Tibial artery (tissue), 4 donors: ENCODE data around the gene TTC17.
"Not testable (repeated sequence)": the region's sequence is repeated elsewhere in the genome, so short reads cannot be mapped to it uniquely, and the experiment has no call there.

Source experiments
- DNase-seq, 2 donors: peaks; one replicate each; pipeline ENCODE4 v3.0.0-alpha.2; 2019
- H3K27ac ChIP-seq, 2 donors: fragments of 200-600 bp; sonication (generic) in 1 of 2; 1 replicate in 1 of 2; 2 replicates in 1 of 2; pipeline ENCODE4 v1.5.1; 2018 to 2019; ENCODE audit warnings: mild to moderate bottlenecking in 1 of 2
- H3K27me3 ChIP-seq, 2 donors: fragments of 200-600 bp; sonication (generic) in 1 of 2; one replicate each; pipeline versions ENCODE4 v1.5.1 to v1.6.0; 2016 to 2019
- H3K36me3 ChIP-seq, 3 donors: fragments of 200-600 bp; sonication (generic) in 2 of 3; one replicate each; pipeline ENCODE4 v1.5.1; 2016 to 2019; ENCODE audit warnings: mild to moderate bottlenecking in 2 of 3
- H3K4me1 ChIP-seq, 4 donors: fragments of 200-600 bp; sonication (generic) in 2 of 4; 1 replicate in 3 of 4; 2 replicates in 1 of 4; pipeline ENCODE4 v1.5.1; 2016 to 2019
- H3K4me3 ChIP-seq, 2 donors: fragments of 200-600 bp; sonication (generic) in 1 of 2; 1 replicate in 1 of 2; 2 replicates in 1 of 2; pipeline ENCODE4 v1.5.1; 2018 to 2019; ENCODE audit warnings: mild to moderate bottlenecking in 2 of 2
- H3K9me3 ChIP-seq, 3 donors: fragments of 200-600 bp; sonication (generic) in 1 of 3; one replicate each; pipeline ENCODE4 v1.5.1; 2016 to 2019
- CTCF ChIP-seq, 2 experiments: fragments of 200-600 bp in 1 of 2; fragments of 450-650 bp in 1 of 2; IDR thresholded peaks; one replicate each; pipeline ENCODE4 v1.5.1; 2017 to 2019; ENCODE audit warnings: antibody characterized with exemption in 2 of 2, mild to moderate bottlenecking in 1 of 2, moderate library complexity in 1 of 2
- intact Hi-C: fragments of 100-400 bp; cut with DNase I; formaldehyde crosslinking; loops from one replicate; pipeline ENCODE4 v1.15.0; 2023; ENCODE audit warnings: low total_unique reads

The TTC17 gene

GRCh38 chr11:43462359-43462758, 103.6 kb downstream of the TTC17 start:
- intact Hi-C loops = no loop called here
- H3K4me3 ChIP-seq = no peak overlapping the region
- DNase-seq = no peak
- no peaks in the 10 kb centered on the region for H3K4me1 ChIP-seq
- no peak overlapping the region for H3K27ac ChIP-seq
- no peak for TF ChIP-seq CTCF (IDR thresholded peaks at IDR 0.05)
- no peaks in the 10 kb centered on the region for H3K27me3 ChIP-seq
- peaks cover 75 to 91% (median 80%) of the 10 kb centered on the region in 3 donors for H3K36me3 ChIP-seq
- peaks cover 0 to 7% (median 0%) of the 10 kb centered on the region in 3 donors for H3K9me3 ChIP-seq

- H3K27me3 ChIP-seq = no peaks in the 10 kb centered on the region
- no peak for TF ChIP-seq CTCF (IDR thresholded peaks at IDR 0.05)
- DNase-seq = no peak
- peaks cover 0 to 7% (median 0%) of the 10 kb centered on the region in 3 donors for H3K9me3 ChIP-seq
- no peak overlapping the region for H3K27ac ChIP-seq
- intact Hi-C loops = no loop called here
- H3K4me1 ChIP-seq = no peaks in the 10 kb centered on the region
- peaks cover 33 to 42% (median 41%) of the 10 kb centered on the region in 3 donors for H3K36me3 ChIP-seq
- no peak overlapping the region for H3K4me3 ChIP-seq
Measured at GRCh38 chr11:43467958-43468357, 109.2 kb downstream of the TTC17 start.

GRCh38 chr11:43477491-43477890, 118.8 kb downstream of the TTC17 start:
- H3K27ac ChIP-seq, DNase-seq, H3K4me1 ChIP-seq, H3K4me3 ChIP-seq, H3K27me3 ChIP-seq, intact Hi-C loops: not testable (repeated sequence)
- Histone ChIP-seq H3K36me3 (peaks cover 11 to 34% (median 13%) of the 10 kb centered on the region in 3 donors), H3K9me3 (peaks cover 0 to 31% (median 9%) of the 10 kb centered on the region in 3 donors)

- intact Hi-C loops = no loop called here
Measured at GRCh38 chr11:43486141-43486540, 127.4 kb downstream of the TTC17 start.

GRCh38 chr11:43489869-43490465, 131.2 kb downstream of the TTC17 start:
- Histone ChIP-seq H3K27ac (no peak overlapping the region), H3K4me1 (no peaks in the 10 kb centered on the region), H3K4me3 (no peak overlapping the region), H3K9me3 (no peaks in the 10 kb centered on the region), H3K36me3 (peaks cover 53 to 70% (median 67%) of the 10 kb centered on the region in 3 donors), H3K27me3 (no peaks in the 10 kb centered on the region)
- no peak for DNase-seq
- intact Hi-C loops = no loop called here
- TF ChIP-seq CTCF (IDR thresholded peaks at IDR 0.05) = no peak

More at GRCh38 chr11:43486141-43486540, 127.4 kb downstream of the TTC17 start:
- no peak for TF ChIP-seq CTCF (IDR thresholded peaks at IDR 0.05)
- DNase-seq = no peak
- Histone ChIP-seq H3K27me3 (no peaks in the 10 kb centered on the region), H3K4me3 (no peak overlapping the region), H3K9me3 (no peaks in the 10 kb centered on the region), H3K36me3 (peaks cover 35 to 38% (median 35%) of the 10 kb centered on the region in 3 donors), H3K4me1 (no peaks in the 10 kb centered on the region), H3K27ac (no peak overlapping the region)

GRCh38 chr11:43492701-43493100, 134.0 kb downstream of the TTC17 start:
- intact Hi-C loops = no loop called here
- Histone ChIP-seq H3K4me3 (no peak overlapping the region), H3K36me3 (peaks cover 46 to 66% (median 57%) of the 10 kb centered on the region in 3 donors), H3K4me1 (no peaks in the 10 kb centered on the region), H3K9me3 (no peaks in the 10 kb centered on the region), H3K27me3 (no peaks in the 10 kb centered on the region), H3K27ac (no peak overlapping the region)
- TF ChIP-seq CTCF (IDR thresholded peaks at IDR 0.05) = no peak
- no peak for DNase-seq
